ENCODE data around the gene BRD1.
"Not testable (repeated sequence)": the region's sequence is repeated elsewhere in the genome, so short reads cannot be mapped to it uniquely, and the experiment has no call there.

The BRD1 gene

GRCh38 chr22:49781886-49782285 lies 45.8 kb downstream of the BRD1 start:
- not testable (repeated sequence) for DNase-seq

- DNase-seq, result no peak
Measured at GRCh38 chr22:49781289-49781782, 46.3 kb downstream of the BRD1 start.

GRCh38 chr22:49780698-49781288 lies 46.9 kb downstream of the BRD1 start:
- no peak for DNase-seq

GRCh38 chr22:49779853-49780697 lies 47.6 kb downstream of the BRD1 start:
- no peak for DNase-seq

- DNase-seq, result no peak
Measured at GRCh38 chr22:49779211-49779610, 48.5 kb downstream of the BRD1 start.

GRCh38 chr22:49777569-49778249 lies 50.0 kb downstream of the BRD1 start:
- DNase-seq, result no peak

GRCh38 chr22:49776891-49777290 lies 50.8 kb downstream of the BRD1 start:
- DNase-seq, result no peak

GRCh38 chr22:49775867-49776511 lies 51.7 kb downstream of the BRD1 start:
- DNase-seq, result no peak

GRCh38 chr22:49775191-49775866 lies 52.3 kb downstream of the BRD1 start:
- no peak for DNase-seq

- DNase-seq, result no peak
Measured at GRCh38 chr22:49774499-49775151, 53.0 kb downstream of the BRD1 start.

- DNase-seq, result no peak
Measured at GRCh38 chr22:49774046-49774445, 53.6 kb downstream of the BRD1 start.

GRCh38 chr22:49773531-49773930 lies 54.1 kb downstream of the BRD1 start:
- no peak for DNase-seq

- no peak for DNase-seq
Measured at GRCh38 chr22:49772692-49773091, 55.0 kb downstream of the BRD1 start.

- DNase-seq, result no peak
Measured at GRCh38 chr22:49771266-49772065, 56.2 kb downstream of the BRD1 start.

GRCh38 chr22:49770547-49771265 lies 57.0 kb downstream of the BRD1 start:
- DNase-seq, result no peak

GRCh38 chr22:49769691-49770546 lies 57.8 kb downstream of the BRD1 start:
- DNase-seq, result no peak

GRCh38 chr22:49768951-49769690 lies 58.6 kb downstream of the BRD1 start:
- DNase-seq, result no peak

GRCh38 chr22:49768077-49768910 lies 59.4 kb downstream of the BRD1 start:
- DNase-seq, result no peak
